Right hindlimb (tissue), 1 donor: ENCODE measurements around the gene ATP8A2.
"Not testable (repeated sequence)": the region's sequence is repeated elsewhere in the genome, so short reads cannot be mapped to it uniquely, and the experiment has no call there.

Experiments used
- DNase-seq: peaks from one replicate; pipeline ENCODE4 v3.0.0-alpha.2; 2018

Gene ATP8A2

DNA sequence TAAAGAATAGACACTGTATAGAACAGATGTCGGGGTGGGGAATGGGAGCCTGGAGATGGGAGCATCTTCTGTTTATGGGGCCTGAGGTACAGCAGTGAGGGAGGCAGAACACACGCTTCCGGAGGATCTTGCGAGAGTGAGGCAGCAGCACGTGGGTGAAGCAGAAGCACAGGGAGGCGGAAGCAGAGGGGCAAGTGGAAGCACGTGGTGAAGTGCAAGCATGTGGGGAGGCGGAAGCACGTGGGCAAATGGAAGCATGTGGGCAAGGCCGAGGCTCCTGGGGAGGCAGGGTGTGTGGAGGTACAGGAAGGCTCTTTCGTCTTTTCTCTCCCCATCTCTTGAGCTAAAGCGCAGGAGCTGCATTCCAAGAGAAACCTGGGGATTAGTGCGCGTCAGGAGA is 198.4 kb downstream of the ATP8A2 start:
- DNase-seq: no peak

DNA sequence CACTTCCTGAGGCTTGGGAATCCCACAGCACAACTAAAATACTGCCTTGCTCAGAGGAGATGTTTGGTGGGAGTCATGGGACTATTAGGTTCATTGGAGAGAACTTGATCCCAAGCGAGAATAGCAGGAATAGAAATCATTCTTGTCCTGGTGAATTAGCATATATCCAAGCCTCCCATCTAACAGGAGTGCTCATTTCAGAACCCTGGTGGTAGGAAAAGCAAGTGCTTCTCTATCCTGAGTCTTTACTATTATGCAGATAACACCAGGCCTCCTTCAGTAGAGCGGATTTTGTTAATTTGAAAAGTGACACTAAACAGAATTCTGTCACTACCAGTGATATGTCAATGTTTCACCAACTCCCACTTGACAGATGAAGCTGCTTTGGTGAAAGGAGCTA is 199.5 kb downstream of the ATP8A2 start:
- no peak for DNase-seq

DNA sequence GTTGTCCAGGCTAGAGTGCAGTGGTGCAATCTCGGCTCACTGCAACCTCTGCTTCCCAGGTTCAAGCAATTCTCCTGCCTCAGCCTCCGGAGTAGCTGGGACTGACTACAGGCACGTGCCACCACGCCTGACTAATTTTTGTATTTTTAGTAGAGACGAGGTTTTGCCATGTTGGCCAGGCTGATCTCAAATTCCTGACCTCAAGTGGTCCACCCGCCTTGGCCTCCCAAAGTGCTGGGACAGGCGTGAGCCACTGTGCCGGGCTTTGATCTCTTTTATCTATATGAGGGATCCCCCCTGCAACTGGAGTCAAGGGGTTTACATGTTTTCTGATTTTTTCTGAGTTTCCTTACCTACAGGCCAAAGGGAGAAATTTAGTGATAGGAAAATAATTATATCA is 200.4 kb downstream of the ATP8A2 start:
- DNase-seq: not testable (repeated sequence)

DNA sequence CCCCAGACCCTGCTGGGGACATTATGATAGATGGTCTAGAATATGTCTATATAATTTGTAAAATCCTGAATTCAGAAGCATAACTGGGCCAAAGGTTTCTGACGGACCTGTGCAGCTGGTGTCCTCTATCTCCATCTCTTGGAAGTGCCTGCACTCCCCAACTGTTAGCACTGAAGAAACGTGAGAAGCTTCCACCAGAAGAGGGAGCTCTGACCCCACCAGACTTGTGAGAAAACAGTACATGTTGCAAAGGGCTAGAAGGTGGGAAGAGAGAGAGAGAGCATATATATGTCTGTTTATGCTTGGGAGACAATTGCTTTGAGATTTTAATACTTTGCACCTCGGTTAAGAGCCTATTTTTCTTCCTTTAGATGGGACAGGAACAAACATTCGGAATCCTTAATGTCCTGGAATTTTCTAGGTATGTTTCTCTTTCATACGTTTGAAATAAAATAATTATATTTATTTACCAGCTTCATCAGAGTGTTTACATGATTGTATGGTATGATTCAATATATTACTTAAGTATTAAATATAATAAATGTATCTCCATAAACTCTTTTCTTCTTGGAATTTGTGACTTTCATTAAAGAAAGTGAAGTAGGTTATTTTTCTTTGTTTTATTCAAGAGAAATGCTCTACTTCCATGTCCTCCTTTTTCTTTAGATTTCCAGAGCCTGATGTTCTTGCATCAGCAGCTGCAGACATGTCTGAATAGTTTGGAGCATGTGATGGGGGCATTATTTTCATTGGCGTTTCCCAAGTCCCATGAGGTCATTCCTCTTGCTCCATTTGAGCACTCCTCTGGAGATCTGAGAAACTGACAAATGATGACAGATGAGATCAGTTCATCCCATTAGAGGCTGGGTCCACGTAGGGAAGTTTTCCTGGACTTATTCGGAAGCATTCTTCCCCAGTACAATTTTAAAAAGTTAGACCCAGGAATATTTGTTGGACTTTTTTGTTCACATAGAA is 202.9 kb downstream of the ATP8A2 start:
- peak; percentile 92 for DNase-seq

DNA sequence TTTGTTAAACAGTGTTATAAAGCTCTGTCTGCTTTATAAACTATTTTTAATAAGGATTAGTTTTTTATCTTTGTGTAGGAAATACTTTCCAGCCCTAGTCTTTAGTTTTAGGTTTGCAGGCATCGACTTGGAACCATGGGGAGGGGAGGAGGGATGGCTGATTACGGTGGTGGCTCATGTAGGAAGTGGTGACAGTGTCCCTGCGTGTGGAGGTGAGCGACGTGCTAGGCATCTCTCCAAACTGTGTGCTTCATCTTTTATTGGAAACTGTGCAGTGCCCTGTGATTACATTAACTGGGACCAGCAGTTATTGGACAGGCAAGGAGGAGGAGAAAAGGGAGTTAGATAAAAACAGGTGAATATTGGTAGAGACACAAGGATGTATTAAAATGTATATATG is 203.8 kb downstream of the ATP8A2 start:
- DNase-seq: no peak

DNA sequence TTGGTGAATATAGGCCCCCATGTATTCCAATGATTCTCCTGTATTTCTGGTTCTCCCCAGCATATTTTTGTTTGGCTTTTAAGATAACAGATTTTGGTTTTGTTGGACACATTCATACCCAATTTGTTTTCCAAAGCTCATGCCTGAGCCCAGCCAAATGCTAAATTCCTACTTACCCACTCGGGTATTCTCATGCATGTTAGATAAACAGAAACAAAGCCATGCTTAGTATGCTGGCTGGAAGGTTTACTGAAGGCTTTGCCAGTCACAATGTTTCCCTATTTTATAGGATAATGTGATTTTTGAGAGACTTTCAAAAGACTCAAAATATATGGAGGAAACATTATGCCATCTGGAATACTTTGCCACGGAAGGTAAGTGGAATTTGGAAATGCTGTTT is 206.8 kb downstream of the ATP8A2 start:
- no peak for DNase-seq

DNA sequence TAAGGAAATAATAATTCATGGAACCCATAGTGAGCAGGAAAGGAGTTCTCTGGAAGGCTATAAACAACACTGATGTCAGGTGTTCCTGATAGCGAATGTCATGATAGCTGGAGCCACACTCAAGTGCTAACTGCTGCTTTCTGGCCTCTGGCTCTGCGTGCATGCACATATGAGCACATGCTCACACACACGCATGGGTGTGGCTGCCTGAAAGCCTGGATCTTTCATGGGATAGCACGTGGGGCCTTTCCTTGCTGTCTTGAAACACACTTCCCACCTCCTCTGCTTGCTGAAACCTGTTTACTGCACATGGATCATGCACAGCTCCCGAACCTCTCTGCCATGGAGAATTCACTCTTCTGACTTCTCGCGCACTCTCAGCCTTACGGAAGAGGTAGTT is 207.4 kb downstream of the ATP8A2 start:
- DNase-seq: no peak

DNA sequence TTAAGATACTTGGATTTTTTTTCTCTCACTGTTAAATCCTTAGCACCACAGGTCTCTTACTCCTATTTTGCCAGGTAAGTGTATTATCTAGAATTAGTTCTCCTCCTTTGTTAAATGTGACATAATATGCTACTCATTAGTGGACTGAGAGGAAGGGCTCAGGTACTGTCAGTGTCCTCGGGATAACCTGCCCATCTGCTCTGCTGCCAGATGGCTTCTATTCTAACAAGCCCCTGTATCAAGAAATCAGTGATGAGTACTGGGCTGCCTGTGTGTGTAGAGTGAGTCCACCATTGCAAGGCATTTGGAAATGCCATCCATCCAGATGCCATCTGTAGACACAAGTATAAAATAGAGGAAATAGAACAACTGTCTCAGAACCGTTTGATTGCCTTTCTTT is 209.6 kb downstream of the ATP8A2 start:
- no peak for DNase-seq

DNA sequence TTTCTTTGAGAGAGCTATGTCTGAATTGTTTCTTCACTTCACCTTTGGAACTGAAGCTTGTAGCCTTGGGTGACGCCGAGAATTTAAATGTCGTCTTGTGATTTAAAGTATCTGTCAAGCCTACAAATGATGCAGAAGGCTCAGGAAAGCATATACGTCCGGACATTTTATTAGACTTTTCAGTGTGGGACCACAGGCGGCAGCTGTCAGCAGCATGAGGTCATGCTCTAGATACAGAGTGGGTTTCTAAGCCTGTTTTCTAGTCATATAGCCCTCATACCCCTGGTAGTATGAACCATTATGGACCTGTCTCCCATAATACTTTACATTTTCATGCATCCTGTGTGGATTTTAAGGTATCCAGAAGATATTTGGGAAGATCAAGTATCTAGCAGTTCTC is 212.3 kb downstream of the ATP8A2 start:
- DNase-seq: no peak

DNA sequence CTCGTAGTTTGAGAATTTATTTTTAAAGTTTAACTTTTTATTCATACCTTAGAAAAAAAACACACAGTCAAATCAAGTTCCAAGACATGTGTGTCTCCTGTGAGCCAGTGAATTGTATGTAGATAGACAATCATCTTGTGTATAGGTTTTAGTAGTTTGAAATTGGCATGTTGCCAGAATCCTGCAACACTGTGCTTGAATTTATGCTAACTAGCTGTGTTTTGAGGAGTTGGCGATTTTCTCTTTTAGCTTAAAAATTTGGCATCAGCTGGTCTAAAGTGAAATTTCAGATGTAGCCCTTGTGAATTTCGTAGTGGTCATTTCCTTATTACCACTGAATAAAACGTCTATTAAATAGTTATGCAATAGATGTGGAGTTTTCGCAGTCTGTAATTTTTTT is 213.2 kb downstream of the ATP8A2 start:
- no peak for DNase-seq

DNA sequence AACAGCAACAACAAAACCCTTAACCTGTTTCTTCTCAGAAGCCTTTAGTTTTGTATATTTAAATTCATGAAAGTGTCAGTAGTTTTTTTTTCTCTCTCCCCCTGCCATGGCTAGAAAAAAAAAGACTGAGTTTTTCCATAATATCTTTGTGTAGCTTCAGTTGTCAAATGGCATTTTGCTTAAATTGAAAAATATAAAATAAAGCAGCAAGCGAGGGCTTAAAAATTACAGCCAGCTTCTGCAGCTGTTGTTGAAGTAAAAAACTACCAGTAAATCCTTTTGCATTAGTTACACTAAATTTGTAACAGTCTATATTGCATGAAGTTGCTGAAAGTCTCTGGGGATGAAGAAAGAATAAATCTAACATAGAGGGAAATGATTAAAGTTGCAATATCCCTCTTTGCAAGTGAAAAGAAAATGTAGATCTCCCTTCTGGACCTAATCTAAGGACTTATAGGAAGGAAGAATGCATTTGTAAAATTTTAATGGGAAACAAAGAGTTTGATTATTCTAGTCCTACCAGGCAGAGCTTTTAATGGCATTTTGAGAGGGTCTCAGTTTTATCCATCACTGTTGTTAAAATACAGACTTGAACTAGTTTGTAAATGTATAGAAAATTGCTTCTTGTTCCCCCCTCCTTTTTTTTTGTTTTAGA is 215.7 kb downstream of the ATP8A2 start:
- no peak for DNase-seq

DNA sequence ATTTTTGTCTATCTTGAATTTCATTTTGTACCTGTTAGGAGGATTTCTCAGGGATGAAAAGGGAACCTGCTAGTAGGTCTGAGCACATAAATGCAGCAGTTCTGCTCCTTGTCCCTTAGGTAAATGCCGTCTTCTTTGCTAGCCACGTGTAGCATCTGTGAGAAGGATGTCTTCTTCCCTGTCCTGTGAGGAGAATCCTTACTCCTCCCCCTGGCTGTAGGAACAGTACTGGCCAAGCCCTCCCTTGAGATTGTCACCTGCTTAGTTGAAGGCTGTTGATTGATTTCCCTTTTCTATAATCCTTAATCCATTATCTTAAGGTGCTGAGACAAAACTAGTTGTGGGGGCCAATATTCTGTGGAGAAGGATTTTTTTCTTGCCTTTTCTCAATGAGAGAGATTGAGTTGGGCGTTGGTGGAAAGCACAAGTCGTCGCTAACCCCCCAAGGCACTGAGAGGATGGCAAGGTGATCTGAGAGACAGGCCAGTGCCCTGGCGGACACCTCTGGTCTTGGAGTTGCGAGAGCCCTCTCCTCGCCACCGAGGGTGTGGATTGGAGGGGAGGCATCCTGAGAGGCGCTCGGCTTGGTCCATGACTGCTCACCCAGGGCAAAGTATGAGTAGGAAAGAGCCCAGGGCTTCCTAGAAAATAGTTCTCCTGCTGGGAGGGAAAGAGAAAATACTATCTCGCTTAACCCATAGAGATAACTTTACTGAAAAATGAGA is 216.7 kb downstream of the ATP8A2 start:
- DNase-seq: no peak

DNA sequence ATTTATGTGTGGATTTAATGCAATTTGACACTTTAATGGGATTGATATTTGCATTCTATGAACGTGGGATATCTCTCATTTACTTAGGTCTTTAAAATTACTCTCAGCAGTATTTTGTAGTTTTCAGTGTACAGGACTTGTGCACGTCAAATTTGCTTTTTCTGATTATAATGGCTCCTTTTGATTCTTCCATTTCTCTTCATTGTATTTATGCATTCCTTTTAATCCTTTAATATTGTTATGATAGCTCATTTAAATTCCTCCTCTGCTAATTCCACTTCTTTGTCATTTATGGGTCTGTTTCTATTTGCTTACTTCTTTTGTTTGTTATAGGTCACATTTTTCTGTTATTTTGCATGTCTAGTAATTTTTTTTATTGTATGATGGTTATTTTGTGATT is 226.6 kb downstream of the ATP8A2 start:
- no peak for DNase-seq

DNA sequence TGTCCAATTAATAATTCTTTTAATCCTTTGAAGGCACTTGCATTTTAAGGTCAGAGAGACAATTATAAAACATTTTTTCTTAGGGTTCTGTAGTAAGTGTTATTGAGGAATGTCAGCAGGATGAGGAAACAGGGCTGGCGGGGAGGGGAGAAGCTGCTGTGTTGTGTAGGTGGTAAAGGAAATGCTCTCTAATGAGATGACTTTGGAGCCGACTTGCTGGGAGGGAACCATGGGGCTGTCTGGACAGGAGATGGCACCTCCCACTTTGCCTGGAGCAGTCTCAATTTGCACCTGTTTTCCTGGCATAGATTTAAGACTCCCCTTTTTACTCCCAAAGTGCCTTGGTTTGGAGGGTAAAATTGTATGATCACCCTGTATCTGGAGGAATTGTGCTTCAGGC is 230.4 kb downstream of the ATP8A2 start:
- DNase-seq: no peak

DNA sequence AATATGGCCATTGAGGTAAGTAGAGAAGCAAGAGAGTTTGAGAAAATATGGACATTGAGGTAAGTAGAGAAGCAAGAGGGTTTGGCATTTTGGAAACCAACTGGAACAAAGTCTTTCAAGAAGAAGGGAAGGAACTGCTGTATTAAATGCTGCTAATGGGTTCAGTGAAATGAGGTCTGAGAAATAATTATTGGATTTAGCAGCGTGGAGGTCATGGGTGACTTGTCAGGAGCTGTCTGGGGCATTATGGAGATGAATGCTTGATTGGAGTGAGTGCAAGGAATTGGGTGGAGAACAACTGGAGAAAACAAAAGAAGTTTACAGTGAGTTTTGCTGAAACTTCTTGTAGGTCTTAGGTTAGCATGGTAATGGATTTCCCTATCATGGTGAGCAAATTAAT is 232.3 kb downstream of the ATP8A2 start:
- DNase-seq: no peak

DNA sequence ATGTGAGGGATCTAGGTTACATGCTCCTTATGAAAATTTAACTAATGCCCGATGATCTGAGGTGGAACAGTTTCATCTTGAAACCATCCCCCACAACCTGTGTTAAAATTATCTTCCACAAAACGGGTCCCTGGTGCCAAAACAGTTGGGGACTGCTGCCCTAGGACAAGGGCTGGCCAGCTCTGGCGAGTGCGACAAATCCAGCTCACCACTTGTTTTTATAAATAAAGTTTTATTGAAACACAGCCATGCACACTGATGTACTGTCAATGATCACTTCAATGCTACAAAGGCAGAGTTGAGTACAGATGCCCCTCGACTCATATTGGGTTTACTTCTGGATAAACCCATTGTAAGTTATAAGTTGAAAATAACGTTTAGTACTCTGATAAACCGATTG is 235.3 kb downstream of the ATP8A2 start:
- no peak for DNase-seq

DNA sequence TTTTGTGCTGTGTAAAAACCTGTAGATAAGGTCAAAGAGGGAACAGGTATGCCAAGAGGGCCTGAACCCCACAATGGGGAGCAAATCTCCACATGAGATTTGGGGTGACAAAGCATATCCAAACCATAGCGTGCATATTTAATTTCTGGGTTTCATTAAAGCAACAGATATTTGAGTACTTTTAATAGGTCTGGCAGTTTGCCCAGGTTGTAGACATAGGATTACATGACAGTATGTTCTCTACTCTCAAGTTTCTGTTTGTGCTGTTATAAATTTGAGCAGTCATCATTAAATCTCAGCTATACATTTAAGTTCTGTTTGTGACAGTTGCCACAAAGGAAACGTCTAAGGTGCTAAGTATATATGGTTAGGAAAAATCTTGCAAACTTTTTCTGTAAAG is 236.4 kb downstream of the ATP8A2 start:
- no peak for DNase-seq

DNA sequence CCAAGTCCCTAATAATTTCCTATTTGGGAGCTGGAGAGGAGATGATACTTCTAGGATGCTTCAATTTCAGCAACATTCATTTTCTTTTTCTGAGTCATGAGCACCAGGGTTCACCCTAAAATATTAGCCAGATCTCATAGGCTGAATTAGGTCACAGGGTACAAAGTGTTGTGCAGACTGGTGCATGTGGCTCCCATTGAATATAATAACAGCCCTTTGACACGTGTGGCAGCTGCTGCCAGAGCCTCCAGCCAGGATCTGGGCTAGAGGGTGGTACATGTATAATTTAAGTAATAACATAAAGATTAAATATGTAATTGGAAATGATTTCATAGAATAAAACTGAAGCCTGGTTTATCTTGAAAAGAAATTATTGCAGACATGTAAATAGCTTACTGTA is 244.9 kb downstream of the ATP8A2 start:
- no peak for DNase-seq

DNA sequence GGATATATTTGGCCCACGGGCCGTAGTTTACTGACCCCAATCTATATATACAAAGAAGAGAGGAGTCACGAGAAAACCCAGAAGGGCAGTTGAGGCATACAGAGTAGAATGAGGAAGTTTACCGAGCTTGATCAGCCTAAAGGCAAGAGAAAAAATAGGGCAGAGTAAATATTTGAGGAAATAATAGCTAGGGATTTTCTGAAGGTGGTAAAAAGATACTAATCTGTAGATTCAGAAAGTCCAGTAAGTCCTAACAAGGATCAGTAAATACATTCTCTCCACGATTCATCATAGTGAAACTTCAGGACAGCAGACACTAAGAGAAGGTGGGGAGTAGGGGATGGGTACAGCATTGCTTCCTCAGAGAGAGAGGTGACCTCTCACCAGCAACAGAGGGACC is 248.1 kb downstream of the ATP8A2 start:
- DNase-seq: no peak

DNA sequence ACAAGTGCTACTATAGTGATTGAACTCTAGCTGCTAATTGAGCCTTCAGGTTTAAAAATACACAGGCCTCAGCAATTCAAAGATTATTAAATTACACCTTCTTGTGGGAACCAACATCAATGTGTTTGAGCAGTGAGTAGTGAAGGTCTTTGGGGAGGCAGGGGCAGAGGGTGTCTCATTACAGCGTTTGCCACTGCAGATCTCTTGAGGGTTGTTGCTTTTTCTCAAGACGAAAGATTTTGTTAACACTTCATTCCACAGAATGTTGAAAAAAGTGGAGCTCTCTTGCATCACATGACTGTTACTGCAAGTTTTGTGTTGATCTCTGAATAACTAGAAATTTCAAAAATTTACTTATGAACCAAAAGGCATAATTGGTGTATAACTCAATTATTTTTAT is 253.6 kb downstream of the ATP8A2 start:
- no peak for DNase-seq

DNA sequence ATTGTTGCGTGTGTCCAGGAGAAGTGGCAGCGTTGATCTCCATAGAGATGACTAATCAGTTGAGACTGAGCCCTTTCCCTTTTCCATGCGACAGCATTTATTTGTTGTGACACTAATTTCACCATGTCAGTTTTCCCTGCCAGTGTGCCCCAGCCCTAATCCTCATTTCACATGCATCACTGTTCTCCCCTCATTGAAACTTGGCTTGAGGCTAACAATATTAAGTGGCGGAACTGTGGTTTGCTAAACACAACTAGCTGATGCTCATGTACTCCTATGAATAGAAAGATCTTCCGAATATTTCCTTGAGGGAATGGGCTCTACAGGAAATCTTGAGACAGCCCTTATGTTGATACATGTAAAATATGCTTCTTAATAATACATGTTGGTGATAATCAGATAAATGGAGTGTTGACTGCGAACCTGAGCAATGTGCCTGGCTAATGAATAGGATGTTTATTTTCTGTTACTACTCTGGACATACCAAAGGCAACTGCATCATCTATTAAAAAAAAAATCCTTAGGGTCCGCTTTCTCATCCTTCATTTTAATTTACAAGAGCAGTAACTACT is 258.6 kb downstream of the ATP8A2 start:
- no peak for DNase-seq

DNA sequence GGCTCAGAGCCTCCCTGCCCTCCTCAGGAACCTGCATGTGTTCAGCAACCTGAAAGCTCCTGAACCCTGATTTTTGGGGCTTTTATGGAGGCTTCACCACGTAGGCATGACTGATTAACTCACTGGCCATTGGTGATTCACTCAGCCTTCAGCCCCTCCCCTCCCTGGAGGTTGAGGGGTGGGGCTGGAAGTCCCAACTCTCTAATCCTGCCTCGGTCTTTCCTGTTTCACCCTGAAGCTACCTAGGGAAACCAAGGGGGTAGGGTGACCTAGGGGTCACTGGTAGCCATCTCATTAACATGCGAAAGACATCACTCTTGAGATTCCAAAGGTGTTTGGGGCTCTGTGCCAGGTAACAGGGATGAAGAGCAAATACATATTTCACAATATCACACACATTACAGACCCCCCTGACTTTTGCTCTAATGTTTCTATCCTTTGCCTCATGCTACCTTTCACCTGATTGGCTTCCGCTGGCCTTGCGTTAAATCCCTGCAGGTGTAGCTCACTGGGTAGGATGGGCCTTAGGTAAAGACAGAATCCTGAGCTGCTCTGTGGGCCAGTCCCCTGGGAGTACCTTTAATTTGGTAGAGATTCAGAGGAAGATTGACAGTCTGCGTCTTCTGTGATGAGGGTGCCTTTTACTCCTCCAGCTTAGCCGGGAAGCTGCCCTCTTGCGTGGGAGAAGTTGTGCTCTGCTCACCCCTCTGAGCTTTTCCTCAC is 260.6 kb downstream of the ATP8A2 start:
- no peak for DNase-seq

DNA sequence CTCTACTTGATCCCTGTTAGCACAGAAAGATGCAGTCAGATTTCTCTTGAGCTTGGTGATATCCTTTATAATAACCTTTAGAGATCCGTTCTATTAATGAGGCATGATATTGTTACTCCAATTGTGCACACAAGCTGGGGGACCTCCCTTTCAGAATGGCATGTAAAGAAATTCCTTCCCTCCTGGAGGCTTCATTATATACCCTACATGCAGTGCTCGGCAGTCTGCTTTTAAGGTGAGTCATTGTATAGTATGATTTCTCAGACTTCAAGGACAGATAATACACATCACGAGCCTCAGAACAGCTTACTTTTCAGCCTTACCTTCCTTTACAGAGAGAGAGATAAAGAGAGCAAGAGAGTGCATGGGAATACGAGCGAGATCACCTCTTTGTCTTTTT is 261.3 kb downstream of the ATP8A2 start:
- DNase-seq: no peak
